ENCODE results near the gene FLRT1. TPM values are rescaled to one million over a fixed set of nuclear protein-coding genes. Genes with fewer than 3 reads are reported as not detected.

Gene FLRT1
- total RNA-seq, 4 donors from 2014 or later, result 1.1 to 4.7 (median 3.6) TPM

DNA sequence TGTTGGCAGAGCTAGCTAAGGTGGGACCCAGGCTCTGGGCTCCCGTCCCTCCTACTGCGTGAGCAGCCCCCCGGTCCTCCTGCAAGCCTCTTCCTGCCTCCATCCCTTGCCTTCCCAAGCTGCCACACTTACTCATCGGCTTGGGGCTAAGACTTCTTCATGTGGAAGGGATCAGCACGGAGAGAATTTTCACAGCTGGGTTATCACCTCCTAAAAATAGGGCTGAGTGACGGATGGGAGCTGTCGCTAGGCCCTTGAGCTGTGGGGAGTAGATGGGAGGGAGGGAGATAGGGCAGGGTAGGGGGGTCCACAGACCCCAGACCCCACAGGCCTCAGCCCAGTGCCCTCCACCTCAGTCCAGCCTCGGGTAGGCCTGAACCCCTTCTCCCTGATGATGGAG lies 41.0 kb downstream of the FLRT1 start:
- TF ChIP-seq, protein P1, sequence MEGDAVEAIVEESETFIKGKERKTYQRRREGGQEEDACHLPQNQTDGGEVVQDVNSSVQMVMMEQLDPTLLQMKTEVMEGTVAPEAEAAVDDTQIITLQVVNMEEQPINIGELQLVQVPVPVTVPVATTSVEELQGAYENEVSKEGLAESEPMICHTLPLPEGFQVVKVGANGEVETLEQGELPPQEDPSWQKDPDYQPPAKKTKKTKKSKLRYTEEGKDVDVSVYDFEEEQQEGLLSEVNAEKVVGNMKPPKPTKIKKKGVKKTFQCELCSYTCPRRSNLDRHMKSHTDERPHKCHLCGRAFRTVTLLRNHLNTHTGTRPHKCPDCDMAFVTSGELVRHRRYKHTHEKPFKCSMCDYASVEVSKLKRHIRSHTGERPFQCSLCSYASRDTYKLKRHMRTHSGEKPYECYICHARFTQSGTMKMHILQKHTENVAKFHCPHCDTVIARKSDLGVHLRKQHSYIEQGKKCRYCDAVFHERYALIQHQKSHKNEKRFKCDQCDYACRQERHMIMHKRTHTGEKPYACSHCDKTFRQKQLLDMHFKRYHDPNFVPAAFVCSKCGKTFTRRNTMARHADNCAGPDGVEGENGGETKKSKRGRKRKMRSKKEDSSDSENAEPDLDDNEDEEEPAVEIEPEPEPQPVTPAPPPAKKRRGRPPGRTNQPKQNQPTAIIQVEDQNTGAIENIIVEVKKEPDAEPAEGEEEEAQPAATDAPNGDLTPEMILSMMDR (IDR thresholded peaks at IDR 0.05), result no peak
- TF ChIP-seq EP300 (IDR thresholded peaks at IDR 0.05) (no peak), POLR2A (IDR thresholded peaks at IDR 0.05) (no peak), POLR2AphosphoS5 (IDR thresholded peaks at IDR 0.05) (no peak)
- ATAC-seq, result no peak
- no peak overlapping the region for H3K4me3 ChIP-seq
- H3K9me3 ChIP-seq, result no peaks in the 10 kb centered on the region
- WGBS, 2 donors (ENCODE audit: low coverage in 1 of 2), result 100% methylated on average over 2 of the region's 8 CpGs; no CpG with 5 or more reads in 1 of the 2 donors
- peaks cover 0 to 22% (median 0%) of the 10 kb centered on the region in 3 donors for H3K4me1 ChIP-seq
- H3K36me3 ChIP-seq, result no peaks in the 10 kb centered on the region
- no peak overlapping the region for H3K27ac ChIP-seq
- H3K27me3 ChIP-seq, result no peaks in the 10 kb centered on the region

DNA sequence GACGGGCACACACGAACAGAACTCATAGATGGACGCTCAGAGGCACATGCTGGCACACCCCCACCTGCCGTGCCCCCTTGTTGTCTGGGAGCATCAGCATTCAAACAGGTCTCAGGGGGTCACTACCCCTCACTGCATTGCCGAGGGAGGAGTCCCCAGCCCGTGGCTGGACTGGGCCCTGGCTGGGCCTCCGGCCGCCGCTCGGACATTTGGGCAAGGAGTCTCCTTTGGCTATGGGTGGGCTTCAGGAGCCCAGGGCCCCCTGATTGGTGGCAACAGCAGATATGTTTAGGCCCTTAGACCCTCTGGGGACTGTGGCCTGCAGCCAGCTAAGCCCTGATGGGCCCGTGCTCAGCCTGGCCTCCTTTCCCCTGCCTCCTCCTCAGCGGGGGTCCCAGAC lies 41.9 kb downstream of the FLRT1 start:
- H3K9me3 ChIP-seq, result no peaks in the 10 kb centered on the region
- WGBS, 2 donors (ENCODE audit: low coverage in 1 of 2), result 40 to 100% methylated on average over 1 of the region's 12 CpGs
- no peak overlapping the region for H3K4me3 ChIP-seq
- H3K27ac ChIP-seq, result no peak overlapping the region
- H3K36me3 ChIP-seq, result no peaks in the 10 kb centered on the region
- H3K4me1 ChIP-seq, result peaks cover 0 to 14% (median 0%) of the 10 kb centered on the region in 3 donors
- no peak for ATAC-seq
- H3K27me3 ChIP-seq, result no peaks in the 10 kb centered on the region
- no peak for TF ChIP-seq EP300 (IDR thresholded peaks at IDR 0.05)
- TF ChIP-seq POLR2AphosphoS5 (IDR thresholded peaks at IDR 0.05), result no peak
- TF ChIP-seq, protein P1 (IDR thresholded peaks at IDR 0.05), result no peak
- no peak for TF ChIP-seq POLR2A (IDR thresholded peaks at IDR 0.05)

DNA sequence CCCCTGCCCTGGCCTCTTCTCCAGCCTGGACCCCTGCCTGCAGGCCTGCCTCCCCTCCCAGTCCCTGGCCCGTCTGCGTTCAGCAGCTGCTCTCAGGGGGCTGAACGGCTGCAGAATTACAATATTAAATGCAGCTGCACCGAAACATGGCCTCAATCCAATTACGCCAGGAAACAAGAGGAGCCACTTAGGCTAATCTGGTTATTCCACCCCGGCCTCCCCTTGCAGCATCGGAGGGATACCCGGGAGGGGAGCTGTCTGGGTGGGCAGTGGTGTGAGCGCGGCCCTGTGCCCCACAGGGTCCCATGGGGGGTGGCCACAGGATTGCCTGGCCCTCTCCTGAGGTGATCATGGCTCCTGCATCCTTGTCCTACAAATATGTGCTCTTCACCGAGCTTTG lies 42.6 kb downstream of the FLRT1 start:
- H3K36me3 ChIP-seq, result no peaks in the 10 kb centered on the region
- no peaks in the 10 kb centered on the region for H3K9me3 ChIP-seq
- WGBS, 2 donors (ENCODE audit: low coverage in 1 of 2), result 100% methylated on average over 1 of the region's 11 CpGs; no CpG with 5 or more reads in 1 of the 2 donors
- TF ChIP-seq POLR2AphosphoS5 (IDR thresholded peaks at IDR 0.05), result no peak
- no peak for TF ChIP-seq POLR2A (IDR thresholded peaks at IDR 0.05)
- TF ChIP-seq, protein P1 (IDR thresholded peaks at IDR 0.05), result no peak
- TF ChIP-seq EP300 (IDR thresholded peaks at IDR 0.05), result no peak
- H3K27ac ChIP-seq, result no peak overlapping the region
- H3K27me3 ChIP-seq, result no peaks in the 10 kb centered on the region
- H3K4me1 ChIP-seq, result peaks cover 0 to 14% (median 0%) of the 10 kb centered on the region in 3 donors
- no peak overlapping the region for H3K4me3 ChIP-seq
- ATAC-seq, result no peak

DNA sequence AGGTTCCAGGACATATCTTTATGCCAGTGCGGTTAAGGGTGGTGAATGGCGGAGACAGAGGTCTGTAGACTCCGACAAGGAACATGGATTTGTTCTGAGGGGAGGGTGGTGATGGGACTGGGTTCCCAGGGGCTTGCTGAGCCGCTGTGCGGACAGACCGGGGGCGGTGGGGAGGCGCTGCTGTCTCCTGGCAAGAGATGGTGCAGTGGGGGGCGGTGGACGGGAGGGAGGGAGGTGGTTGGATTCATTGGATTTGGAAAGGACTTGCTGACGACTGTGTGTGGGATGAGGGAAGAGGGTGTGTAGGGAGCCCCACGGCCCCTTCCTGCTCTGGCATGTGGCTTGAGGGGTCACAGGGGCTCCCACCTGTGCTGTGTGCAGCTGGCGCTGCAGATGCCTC lies 43.2 kb downstream of the FLRT1 start:
- TF ChIP-seq POLR2AphosphoS5 (IDR thresholded peaks at IDR 0.05), result no peak
- no peak for TF ChIP-seq EP300 (IDR thresholded peaks at IDR 0.05)
- TF ChIP-seq, protein P1 (IDR thresholded peaks at IDR 0.05), result no peak
- no peak for TF ChIP-seq POLR2A (IDR thresholded peaks at IDR 0.05)
- no peaks in the 10 kb centered on the region for H3K9me3 ChIP-seq
- ATAC-seq, result no peak
- H3K4me3 ChIP-seq, result no peak overlapping the region
- peaks cover 0 to 13% (median 0%) of the 10 kb centered on the region in 3 donors for H3K4me1 ChIP-seq
- H3K36me3 ChIP-seq, result no peaks in the 10 kb centered on the region
- H3K27ac ChIP-seq, result no peak overlapping the region
- no peaks in the 10 kb centered on the region for H3K27me3 ChIP-seq
- WGBS, 2 donors (ENCODE audit: low coverage in 1 of 2), result 70 to 71% methylated on average over 4 to 9 of the region's 13 CpGs

DNA sequence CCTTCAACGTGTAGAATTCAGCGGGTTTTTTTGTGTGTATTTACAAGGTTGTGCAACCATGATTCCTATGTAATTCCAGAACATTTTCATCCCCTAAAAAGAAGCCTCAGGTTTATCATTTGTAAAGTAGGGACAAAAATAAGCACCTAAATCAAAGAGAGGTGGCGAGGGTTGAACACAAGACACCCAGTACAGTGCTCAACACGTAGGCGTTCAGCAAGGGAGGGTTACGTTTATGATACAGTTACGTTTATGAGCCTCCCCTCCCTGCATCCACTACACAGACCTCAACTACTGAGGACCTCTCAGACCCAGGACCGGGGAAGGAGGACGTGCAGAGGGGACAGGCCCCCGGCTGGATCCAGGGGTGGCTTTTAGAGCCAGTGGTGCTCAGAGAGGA lies 44.7 kb downstream of the FLRT1 start:
- H3K36me3 ChIP-seq, result no peaks in the 10 kb centered on the region
- TF ChIP-seq EP300 (IDR thresholded peaks at IDR 0.05) (no peak), POLR2AphosphoS5 (IDR thresholded peaks at IDR 0.05) (no peak), POLR2A (IDR thresholded peaks at IDR 0.05) (no peak)
- TF ChIP-seq, protein P1 (IDR thresholded peaks at IDR 0.05), result no peak
- WGBS, 2 donors (ENCODE audit: low coverage in 1 of 2), result 71 to 100% methylated on average over 2 to 8 of the region's 10 CpGs
- H3K9me3 ChIP-seq, result no peaks in the 10 kb centered on the region
- no peak overlapping the region for H3K4me3 ChIP-seq
- ATAC-seq, result no peak
- H3K27ac ChIP-seq, result no peak overlapping the region
- H3K27me3 ChIP-seq, result no peaks in the 10 kb centered on the region
- H3K4me1 ChIP-seq, result peaks cover 0 to 8% (median 0%) of the 10 kb centered on the region in 3 donors

Measured in gastroesophageal sphincter (tissue), 4 donors.